ENCODE measurements around the gene LAMA2. TPM values are rescaled to one million over a fixed set of nuclear protein-coding genes. Genes with fewer than 3 reads are reported as not detected.

LAMA2 gene
- total RNA-seq, 4 donors from 2014 or later: 203 to 339 (median 275) TPM

- Histone ChIP-seq H3K27me3 (no peaks in the 10 kb centered on the region), H3K36me3 (peaks cover 0 to 50% (median 0%) of the 10 kb centered on the region in 3 donors), H3K27ac (no peak overlapping the region), H3K9me3 (no peaks in the 10 kb centered on the region), H3K4me3 (no peak overlapping the region), H3K4me1 (peaks cover 0 to 5% (median 0%) of the 10 kb centered on the region in 4 donors)
- TF ChIP-seq POLR2A (IDR thresholded peaks at IDR 0.05): no peak
- TF ChIP-seq CTCF (IDR thresholded peaks at IDR 0.05): no peak
- TF ChIP-seq EP300 (IDR thresholded peaks at IDR 0.05): no peak
- 38 to 39% methylated on average over 3 of the region's 3 CpGs for WGBS, 2 donors
- no peak for DNase-seq (ENCODE audit: low spot score in 2 of 2)
These were observed 172.9 kb downstream of the LAMA2 start for GRCh38 chr6:129055796-129056195.

- no peak overlapping the region for H3K4me3 ChIP-seq
- H3K27me3 ChIP-seq: no peaks in the 10 kb centered on the region
- 72 to 73% methylated on average over 2 of the region's 2 CpGs for WGBS, 2 donors
- TF ChIP-seq EP300 (IDR thresholded peaks at IDR 0.05) (no peak), CTCF (IDR thresholded peaks at IDR 0.05) (no peak), POLR2A (IDR thresholded peaks at IDR 0.05) (no peak)
- no peaks in the 10 kb centered on the region for H3K9me3 ChIP-seq
- peaks cover 0 to 31% (median 0%) of the 10 kb centered on the region in 3 donors for H3K36me3 ChIP-seq
- DNase-seq (ENCODE audit: low spot score in 2 of 2): no peak
- H3K4me1 ChIP-seq: peaks cover 0 to 5% (median 0%) of the 10 kb centered on the region in 4 donors
- no peak overlapping the region for H3K27ac ChIP-seq
These were observed 176.7 kb downstream of the LAMA2 start for GRCh38 chr6:129059650-129060049.

GRCh38 chr6:129069006-129069405, 186.1 kb downstream of the LAMA2 start:
- Histone ChIP-seq H3K27ac (peak overlapping the region in 2 of 4 donors; percentile 47 to 69), H3K4me1 (peaks cover 0 to 15% (median 0%) of the 10 kb centered on the region in 4 donors), H3K4me3 (no peak overlapping the region), H3K36me3 (peaks cover 0 to 33% (median 0%) of the 10 kb centered on the region in 3 donors), H3K9me3 (peaks cover 0 to 7% (median 0%) of the 10 kb centered on the region in 4 donors), H3K27me3 (no peaks in the 10 kb centered on the region)
- TF ChIP-seq EP300 (IDR thresholded peaks at IDR 0.05) (no peak), CTCF (IDR thresholded peaks at IDR 0.05) (no peak), POLR2A (IDR thresholded peaks at IDR 0.05) (no peak)
- DNase-seq (ENCODE audit: low spot score in 2 of 2): no peak

GRCh38 chr6:129073051-129073450, 190.1 kb downstream of the LAMA2 start:
- peaks cover 0 to 18% (median 0%) of the 10 kb centered on the region in 4 donors for H3K4me1 ChIP-seq
- DNase-seq (ENCODE audit: low spot score in 2 of 2): no peak
- TF ChIP-seq CTCF (IDR thresholded peaks at IDR 0.05): no peak
- no peak for TF ChIP-seq POLR2A (IDR thresholded peaks at IDR 0.05)
- TF ChIP-seq EP300 (IDR thresholded peaks at IDR 0.05): no peak
- no peaks in the 10 kb centered on the region for H3K9me3 ChIP-seq
- WGBS, 2 donors: 91 to 99% methylated on average over 2 of the region's 2 CpGs
- H3K27me3 ChIP-seq: no peaks in the 10 kb centered on the region
- no peak overlapping the region for H3K4me3 ChIP-seq
- peaks cover 0 to 6% (median 0%) of the 10 kb centered on the region in 3 donors for H3K36me3 ChIP-seq
- H3K27ac ChIP-seq: no peak overlapping the region

- 18 to 32% methylated on average over 3 of the region's 3 CpGs for WGBS, 2 donors
- Histone ChIP-seq H3K9me3 (no peaks in the 10 kb centered on the region), H3K27me3 (no peaks in the 10 kb centered on the region), H3K27ac (peak overlapping the region in 1 of 4 donors; percentile 37), H3K36me3 (peaks cover 0 to 14% (median 0%) of the 10 kb centered on the region in 3 donors), H3K4me1 (peaks cover 0 to 14% (median 0%) of the 10 kb centered on the region in 4 donors), H3K4me3 (no peak overlapping the region)
- no peak for DNase-seq (ENCODE audit: low spot score in 2 of 2)
- TF ChIP-seq POLR2A (IDR thresholded peaks at IDR 0.05) (no peak), CTCF (IDR thresholded peaks at IDR 0.05) (no peak), EP300 (IDR thresholded peaks at IDR 0.05) (no peak)
These were observed 190.9 kb downstream of the LAMA2 start for GRCh38 chr6:129073691-129074395.
